Measurements from ENCODE around the gene RASSF6. TPM values are rescaled to one million over a fixed set of nuclear protein-coding genes. Genes with fewer than 3 reads are reported as not detected.
A peak's percentile ranks its signal among the peaks of the same experiment; 100 is the strongest.

The RASSF6 gene
- total RNA-seq, 2 experiments from 2014 or later: 48.3 to 62.2 TPM

GRCh38 chr4:73607375-73608033 lies 12.7 kb downstream of the RASSF6 start:
- Histone ChIP-seq H3K9me2 (ENCODE audit: insufficient read depth, low read length) (no peaks in the 10 kb centered on the region), H3K4me3 (ENCODE audit: low read depth, low read length, poor library complexity, severe bottlenecking) (peak overlapping the region; percentile 59), H3K4me2 (ENCODE audit: low read length) (peak overlapping the region; percentile 90), H3K79me2 (ENCODE audit: insufficient read depth, low read depth, low read length) (peaks cover 78% of the 10 kb centered on the region), H3K27ac (ENCODE audit: low read depth, low read length, poor library complexity, severe bottlenecking) (peak overlapping the region; percentile 100), H3K9me3 (ENCODE audit: low read length) (no peaks in the 10 kb centered on the region; the same call in 1 of the 2 replicates), H4K20me1 (ENCODE audit: insufficient read depth, low read length) (no peaks in the 10 kb centered on the region), H3K36me3 (ENCODE audit: insufficient read depth, low read length) (peaks cover 86% of the 10 kb centered on the region), H2AFZ (ENCODE audit: low read length) (no peak overlapping the region), H3K4me1 (ENCODE audit: insufficient read depth, low read length, poor library complexity, severe bottlenecking) (peaks cover 94% of the 10 kb centered on the region)
- TF ChIP-seq EZH2phosphoT487 (IDR thresholded peaks at IDR 0.05; ENCODE audit: borderline replicate concordance, low read depth, low read length): no peak
- no peak for TF ChIP-seq CTCF (conservative IDR thresholded peaks at IDR 0.05; ENCODE audit: low read length)
- POLR2A ChIA-PET: interaction anchor here (0.7 to 5.3 kb wide), 5 partner anchors 11 to 19 kb away, joined by 3 to 115 read pairs (median 25); partner anchors contain the start of gene RASSF6
- no TSS peak for BruUV-seq (replicated peaks)
- intact Hi-C loops (cut with micrococcal nuclease; ENCODE audit: unreplicated experiment): loop anchor here (2.0 to 5.0 kb wide), 2 partner anchors 349 to 540 kb away; partner anchors contain the start of genes ANKRD17 and COX18
- CTCF ChIA-PET (ENCODE audit: unreplicated experiment): no interaction called here
- peak; percentile 72 for DNase-seq (ENCODE audit: low spot score)

GRCh38 chr4:73606465-73606974 lies 13.7 kb downstream of the RASSF6 start:
- H3K4me2 ChIP-seq (ENCODE audit: low read length): peak overlapping the region; percentile 90
- BruUV-seq (replicated peaks): no TSS peak
- H3K79me2 ChIP-seq (ENCODE audit: insufficient read depth, low read depth, low read length): peaks cover 78% of the 10 kb centered on the region
- H3K4me3 ChIP-seq (ENCODE audit: low read depth, low read length, poor library complexity, severe bottlenecking): peak overlapping the region; percentile 59
- intact Hi-C loops (cut with micrococcal nuclease; ENCODE audit: unreplicated experiment): loop anchor here (1.0 to 5.0 kb wide), 4 partner anchors 11 to 539 kb away; partner anchors contain the start of genes ANKRD17 and COX18
- H3K9me3 ChIP-seq (ENCODE audit: low read length): no peaks in the 10 kb centered on the region; the same call in 1 of the 2 replicates
- H3K27ac ChIP-seq (ENCODE audit: low read depth, low read length, poor library complexity, severe bottlenecking): peak overlapping the region; percentile 100
- H3K9me2 ChIP-seq (ENCODE audit: insufficient read depth, low read length): no peaks in the 10 kb centered on the region
- TF ChIP-seq CTCF (conservative IDR thresholded peaks at IDR 0.05; ENCODE audit: low read length) (no peak), EZH2phosphoT487 (IDR thresholded peaks at IDR 0.05; ENCODE audit: borderline replicate concordance, low read depth, low read length) (no peak)
- H3K4me1 ChIP-seq (ENCODE audit: insufficient read depth, low read length, poor library complexity, severe bottlenecking): peaks cover 92% of the 10 kb centered on the region
- no peaks in the 10 kb centered on the region for H4K20me1 ChIP-seq (ENCODE audit: insufficient read depth, low read length)
- H3K36me3 ChIP-seq (ENCODE audit: insufficient read depth, low read length): peaks cover 86% of the 10 kb centered on the region
- ChIA-PET POLR2A (interaction anchor here (0.6 to 5.3 kb wide), 15 partner anchors 9 to 929 kb away, joined by 3 to 115 read pairs (median 4); partner anchors contain the start of gene RASSF6), CTCF (ENCODE audit: unreplicated experiment) (no interaction called here)
- no peak overlapping the region for H2AFZ ChIP-seq (ENCODE audit: low read length)
- peak; percentile 92 for DNase-seq (ENCODE audit: low spot score)
